ENCODE measurements around the gene TAOK2.
"Not testable (repeated sequence)": the region's sequence is repeated elsewhere in the genome, so short reads cannot be mapped to it uniquely, and the experiment has no call there.

The TAOK2 gene

GRCh38 chr16:30004811-30005242 is 31.2 kb downstream of the TAOK2 start:
- no peak for DNase-seq

GRCh38 chr16:30005341-30006094 is 31.9 kb downstream of the TAOK2 start:
- DNase-seq = no peak

GRCh38 chr16:30006095-30006473 is 32.4 kb downstream of the TAOK2 start:
- DNase-seq = no peak

GRCh38 chr16:30006659-30007377 is 33.1 kb downstream of the TAOK2 start:
- no peak for DNase-seq

- no peak for DNase-seq
Measured at GRCh38 chr16:30007378-30007895, 33.8 kb downstream of the TAOK2 start.

GRCh38 chr16:30009085-30009862 is 35.6 kb downstream of the TAOK2 start:
- DNase-seq = no peak

- DNase-seq = no peak
Measured at GRCh38 chr16:30009990-30010843, 36.5 kb downstream of the TAOK2 start.

GRCh38 chr16:30010844-30011713 is 37.4 kb downstream of the TAOK2 start, which contains the start of gene DOC2A:
DOC2A (minus strand) TSS chr16:30011027; CDS start chr16:30010222, 805 bp downstream.
- peak; percentile 41 for DNase-seq

GRCh38 chr16:30011714-30012504 is 38.2 kb downstream of the TAOK2 start:
- no peak for DNase-seq

- DNase-seq = not testable (repeated sequence)
Measured at GRCh38 chr16:30012598-30012997, 38.9 kb downstream of the TAOK2 start.

GRCh38 chr16:30015450-30015849 is 41.8 kb downstream of the TAOK2 start:
- not testable (repeated sequence) for DNase-seq

- DNase-seq = no peak
Measured at GRCh38 chr16:30016555-30017276, 43.0 kb downstream of the TAOK2 start.

- no peak for DNase-seq
Measured at GRCh38 chr16:30017277-30017656, 43.6 kb downstream of the TAOK2 start.

GRCh38 chr16:30017937-30018336 is 44.3 kb downstream of the TAOK2 start:
- not testable (repeated sequence) for DNase-seq

- no peak for DNase-seq
Measured at GRCh38 chr16:30018731-30019158, 45.1 kb downstream of the TAOK2 start.

GRCh38 chr16:30022887-30023286 is 49.2 kb downstream of the TAOK2 start, which contains the start of gene C16orf92:
C16orf92 (plus strand) TSS chr16:30023198; CDS start chr16:30023341, 143 bp downstream.
- no peak for DNase-seq

GRCh38 chr16:30023586-30023985 is 49.9 kb downstream of the TAOK2 start:
- DNase-seq = no peak

GRCh38 chr16:30024451-30024850 is 50.8 kb downstream of the TAOK2 start:
- no peak for DNase-seq

- DNase-seq = no peak
Measured at GRCh38 chr16:30025156-30025555, 51.5 kb downstream of the TAOK2 start.
